ENCODE data around the gene EIF4E2.

Gene EIF4E2

GRCh38 chr2:232611061-232611460 is 60.6 kb downstream of the EIF4E2 start:
- Histone ChIP-seq H3K4me1 (ENCODE audit: control insufficient read depth in 1 of 2, insufficient read depth in 2 of 2, low read length in 2 of 2) (peaks cover 0 to 3% of the 10 kb centered on the region in 2 donors), H3K9me3 (ENCODE audit: control insufficient read depth in 1 of 2, low read length in 2 of 2) (no peaks in the 10 kb centered on the region), H3K4me3 (ENCODE audit: low read depth in 1 of 2, low read length in 2 of 2) (no peak overlapping the region), H3K27ac (ENCODE audit: low read depth, low read length) (no peak overlapping the region), H3K36me3 (ENCODE audit: control insufficient read depth in 1 of 2, insufficient read depth in 2 of 2, low read length in 2 of 2) (no peaks in the 10 kb centered on the region), H3K27me3 (ENCODE audit: control insufficient read depth in 1 of 2, insufficient read depth in 2 of 2, low read length in 2 of 2) (no peaks in the 10 kb centered on the region), H3K9ac (ENCODE audit: low read depth in 1 of 2, low read length in 2 of 2) (no peak overlapping the region)

DNA sequence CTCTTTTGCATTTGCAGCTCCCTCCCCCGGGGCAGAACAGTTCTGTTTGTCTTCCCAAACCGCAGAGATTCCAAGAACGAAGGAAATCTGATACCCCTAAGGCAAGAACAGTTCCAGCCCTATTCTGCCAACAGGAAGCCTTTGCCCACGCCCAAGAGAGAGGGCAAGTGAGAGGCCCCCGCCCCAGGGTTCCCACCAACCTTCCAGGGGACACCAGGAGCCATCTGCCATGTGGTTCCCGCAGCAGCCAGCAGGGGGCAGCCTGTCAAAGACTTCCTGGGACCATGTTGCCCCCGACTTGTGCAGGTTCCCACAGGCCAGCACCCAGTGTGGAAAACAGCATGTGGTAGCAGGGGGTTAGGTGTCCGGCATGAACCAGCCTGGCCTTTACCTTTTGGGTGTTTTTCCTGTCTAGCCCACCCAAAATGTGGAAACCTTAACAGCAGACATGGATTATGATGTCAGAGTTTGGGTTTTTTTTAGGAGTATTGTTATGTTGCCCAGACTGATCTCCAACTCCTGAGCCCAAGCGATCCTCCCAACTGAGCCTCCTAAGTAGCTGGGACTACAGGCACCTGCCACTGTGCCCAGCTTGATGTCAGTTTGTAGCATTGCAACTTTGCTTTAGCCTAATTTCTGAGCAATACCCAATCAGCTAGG is 61.2 kb downstream of the EIF4E2 start:
- no peak overlapping the region for H3K9ac ChIP-seq (ENCODE audit: low read depth in 1 of 2, low read length in 2 of 2)
- no peaks in the 10 kb centered on the region for H3K36me3 ChIP-seq (ENCODE audit: control insufficient read depth in 1 of 2, insufficient read depth in 2 of 2, low read length in 2 of 2)
- no peaks in the 10 kb centered on the region for H3K9me3 ChIP-seq (ENCODE audit: control insufficient read depth in 1 of 2, low read length in 2 of 2)
- H3K27ac ChIP-seq (ENCODE audit: low read depth, low read length): no peak overlapping the region
- H3K4me3 ChIP-seq (ENCODE audit: low read depth in 1 of 2, low read length in 2 of 2): no peak overlapping the region
- H3K4me1 ChIP-seq (ENCODE audit: control insufficient read depth in 1 of 2, insufficient read depth in 2 of 2, low read length in 2 of 2): no peaks in the 10 kb centered on the region
- no peaks in the 10 kb centered on the region for H3K27me3 ChIP-seq (ENCODE audit: control insufficient read depth in 1 of 2, insufficient read depth in 2 of 2, low read length in 2 of 2)

- Histone ChIP-seq H3K27me3 (ENCODE audit: control insufficient read depth in 1 of 2, insufficient read depth in 2 of 2, low read length in 2 of 2) (no peaks in the 10 kb centered on the region), H3K4me1 (ENCODE audit: control insufficient read depth in 1 of 2, insufficient read depth in 2 of 2, low read length in 2 of 2) (no peaks in the 10 kb centered on the region), H3K27ac (ENCODE audit: low read depth, low read length) (no peak overlapping the region), H3K9me3 (ENCODE audit: control insufficient read depth in 1 of 2, low read length in 2 of 2) (no peaks in the 10 kb centered on the region), H3K9ac (ENCODE audit: low read depth in 1 of 2, low read length in 2 of 2) (no peak overlapping the region), H3K36me3 (ENCODE audit: control insufficient read depth in 1 of 2, insufficient read depth in 2 of 2, low read length in 2 of 2) (no peaks in the 10 kb centered on the region), H3K4me3 (ENCODE audit: low read depth in 1 of 2, low read length in 2 of 2) (no peak overlapping the region)
These were observed 63.1 kb downstream of the EIF4E2 start for GRCh38 chr2:232613538-232614134.

- H3K4me3 ChIP-seq (ENCODE audit: low read depth in 1 of 2, low read length in 2 of 2): no peak overlapping the region
- H3K4me1 ChIP-seq (ENCODE audit: control insufficient read depth in 1 of 2, insufficient read depth in 2 of 2, low read length in 2 of 2): no peaks in the 10 kb centered on the region
- no peaks in the 10 kb centered on the region for H3K27me3 ChIP-seq (ENCODE audit: control insufficient read depth in 1 of 2, insufficient read depth in 2 of 2, low read length in 2 of 2)
- no peaks in the 10 kb centered on the region for H3K36me3 ChIP-seq (ENCODE audit: control insufficient read depth in 1 of 2, insufficient read depth in 2 of 2, low read length in 2 of 2)
- no peaks in the 10 kb centered on the region for H3K9me3 ChIP-seq (ENCODE audit: control insufficient read depth in 1 of 2, low read length in 2 of 2)
- H3K27ac ChIP-seq (ENCODE audit: low read depth, low read length): no peak overlapping the region
- H3K9ac ChIP-seq (ENCODE audit: low read depth in 1 of 2, low read length in 2 of 2): no peak overlapping the region
These were observed 64.8 kb downstream of the EIF4E2 start for GRCh38 chr2:232615339-232615738.

Measured in duodenal mucosa (tissue), 2 donors.